HG02642 (cell line): ENCODE data around the gene TRIML2.

Experiments used
- ATAC-seq: cut with Tn5 transposase; IDR thresholded peaks from one replicate; pipeline ENCODE4 v1.9.1; 2021; ENCODE audit warnings: mild to moderate bottlenecking; ENCODE audit not compliant: unreplicated experiment, poor library complexity

Gene TRIML2

GRCh38 chr4:188109157-188109755 is at the start of gene TRIML2:
Gene TRIML2 (minus strand): TSS chr4:188109603. CDS start chr4:188105368, 4,235 bp downstream.
- ATAC-seq, result no peak

GRCh38 chr4:188158336-188158735 is 48.9 kb upstream of the TRIML2 start:
- ATAC-seq, result no peak

- no peak for ATAC-seq
These were observed 45.4 kb upstream of the TRIML2 start for GRCh38 chr4:188154668-188155405.

GRCh38 chr4:188147776-188148175 is 38.4 kb upstream of the TRIML2 start:
- ATAC-seq, result no peak

DNA sequence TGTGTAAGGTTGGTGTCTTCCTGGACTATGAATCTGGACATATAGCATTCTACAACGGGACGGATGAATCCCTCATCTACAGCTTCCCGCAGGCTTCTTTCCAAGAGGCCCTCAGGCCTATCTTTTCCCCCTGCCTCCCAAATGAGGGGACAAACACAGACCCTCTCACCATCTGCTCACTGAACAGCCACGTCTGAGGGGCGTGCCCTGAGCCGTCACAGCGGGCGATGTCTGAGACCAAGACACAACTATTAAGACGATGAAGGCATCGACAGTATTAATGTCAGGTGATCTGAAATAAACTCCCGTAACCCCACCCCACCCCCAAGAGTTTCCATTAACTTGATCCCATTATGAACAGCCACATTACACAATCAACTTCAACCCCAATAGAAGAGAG is 37.8 kb upstream of the TRIML2 start:
- ATAC-seq, result no peak

- ATAC-seq, result no peak
These were observed 37.2 kb upstream of the TRIML2 start for GRCh38 chr4:188146618-188147017.

- no peak for ATAC-seq
These were observed 36.2 kb upstream of the TRIML2 start for GRCh38 chr4:188145601-188146000.

- no peak for ATAC-seq
These were observed 34.3 kb upstream of the TRIML2 start for GRCh38 chr4:188143731-188144130.

GRCh38 chr4:188139671-188140070 is 30.3 kb upstream of the TRIML2 start:
- no peak for ATAC-seq

GRCh38 chr4:188139141-188139540 is 29.7 kb upstream of the TRIML2 start, which contains the start of gene TRIML1:
Gene TRIML1 (plus strand): TSS chr4:188139441. CDS start chr4:188139559, 118 bp downstream.
- no peak for ATAC-seq

DNA sequence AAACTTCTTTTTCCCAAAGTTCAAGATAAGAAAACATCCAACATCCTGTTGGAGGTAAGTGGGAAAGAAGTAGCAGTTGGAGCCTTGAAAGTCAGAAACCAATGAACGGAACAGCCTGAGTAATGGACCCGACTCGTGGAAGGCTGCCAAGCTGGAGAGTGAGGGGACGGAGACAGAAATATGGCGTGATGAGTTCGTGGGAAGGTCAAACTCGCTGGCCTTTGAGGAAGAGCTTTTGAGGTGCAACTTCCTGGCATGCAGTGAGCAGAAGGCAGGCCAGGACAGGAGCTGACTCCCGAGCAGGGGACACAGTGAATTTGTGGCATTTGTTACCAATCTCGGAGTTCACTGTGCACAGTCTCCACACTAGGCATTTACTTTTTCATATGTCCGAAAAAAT is 28.8 kb upstream of the TRIML2 start:
- no peak for ATAC-seq

DNA sequence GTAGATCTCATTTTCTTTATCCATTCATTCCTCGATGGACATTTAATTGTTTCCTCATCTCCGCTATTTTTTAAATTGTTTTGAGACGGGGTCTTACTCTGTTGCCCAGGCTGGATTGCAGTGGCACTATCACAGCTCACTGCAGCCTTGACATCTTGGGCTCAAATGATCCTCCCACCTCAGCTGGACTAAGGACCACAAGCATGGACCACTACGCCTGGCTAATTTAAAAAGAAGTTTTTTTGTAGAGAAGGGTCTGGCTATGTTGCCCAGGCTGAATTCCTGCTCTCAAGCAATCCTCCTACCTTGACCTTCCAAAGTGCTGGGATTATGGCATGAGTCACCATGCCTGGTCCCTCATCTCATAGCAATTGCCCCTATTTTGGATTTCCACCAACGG is 22.8 kb upstream of the TRIML2 start:
- ATAC-seq, result no peak

- no peak for ATAC-seq
These were observed 21.0 kb upstream of the TRIML2 start for GRCh38 chr4:188130355-188130754.

DNA sequence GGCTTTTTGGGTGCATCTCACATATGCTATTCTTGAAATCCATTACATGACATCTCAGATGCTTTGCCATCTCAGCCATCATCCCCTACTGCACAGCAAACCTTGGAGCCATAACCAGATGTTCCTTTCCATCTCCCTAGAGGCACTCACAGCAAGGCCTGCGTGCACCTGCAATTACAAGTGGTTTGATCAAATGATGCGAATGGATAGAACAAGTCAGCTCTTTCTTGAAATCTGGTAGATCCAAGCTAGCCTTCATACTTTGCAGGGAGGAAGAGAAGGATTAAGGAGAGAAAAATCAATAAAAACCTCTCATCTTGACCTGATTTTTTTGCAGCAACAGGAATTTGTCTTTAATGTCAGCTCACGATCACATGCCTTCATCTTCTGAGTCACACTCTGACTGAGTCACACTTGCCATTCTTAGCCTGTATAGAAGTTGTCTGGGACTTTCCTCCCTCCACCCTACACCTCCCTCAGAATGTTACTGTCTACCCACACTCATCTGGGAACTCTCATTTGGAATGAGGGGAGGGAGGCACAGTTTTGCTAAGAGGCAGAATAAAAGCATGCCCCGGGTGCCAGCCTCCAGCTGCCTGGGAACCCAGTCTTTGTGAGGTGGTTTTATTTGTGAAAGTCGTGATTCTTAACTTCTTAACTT is 17.9 kb upstream of the TRIML2 start:
- ATAC-seq, result no peak

DNA sequence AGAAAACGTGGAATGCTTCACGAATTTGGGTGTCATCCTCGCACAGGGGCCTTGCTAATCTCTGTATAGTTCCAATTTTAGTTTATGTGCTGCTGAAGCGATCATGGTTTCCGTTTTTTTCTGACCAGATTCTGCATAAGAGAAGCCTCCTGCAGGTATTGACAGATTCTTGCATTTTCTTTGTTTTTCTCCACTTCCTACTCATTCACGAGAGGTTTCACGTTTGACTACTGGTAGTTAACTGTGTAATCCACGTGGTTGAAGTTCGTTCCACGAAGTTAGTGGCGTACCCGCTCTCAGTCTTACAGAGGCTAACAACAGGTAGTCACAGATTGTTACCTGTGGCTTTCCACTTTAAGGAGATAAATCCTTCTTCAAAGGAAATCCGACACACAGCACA is 12.1 kb upstream of the TRIML2 start:
- no peak for ATAC-seq

GRCh38 chr4:188117631-188118324 is 8.4 kb upstream of the TRIML2 start:
- ATAC-seq, result no peak

GRCh38 chr4:188113156-188113555 is 3.8 kb upstream of the TRIML2 start:
- ATAC-seq, result no peak

- ATAC-seq, result no peak
These were observed 2.6 kb upstream of the TRIML2 start for GRCh38 chr4:188111955-188112354.

DNA sequence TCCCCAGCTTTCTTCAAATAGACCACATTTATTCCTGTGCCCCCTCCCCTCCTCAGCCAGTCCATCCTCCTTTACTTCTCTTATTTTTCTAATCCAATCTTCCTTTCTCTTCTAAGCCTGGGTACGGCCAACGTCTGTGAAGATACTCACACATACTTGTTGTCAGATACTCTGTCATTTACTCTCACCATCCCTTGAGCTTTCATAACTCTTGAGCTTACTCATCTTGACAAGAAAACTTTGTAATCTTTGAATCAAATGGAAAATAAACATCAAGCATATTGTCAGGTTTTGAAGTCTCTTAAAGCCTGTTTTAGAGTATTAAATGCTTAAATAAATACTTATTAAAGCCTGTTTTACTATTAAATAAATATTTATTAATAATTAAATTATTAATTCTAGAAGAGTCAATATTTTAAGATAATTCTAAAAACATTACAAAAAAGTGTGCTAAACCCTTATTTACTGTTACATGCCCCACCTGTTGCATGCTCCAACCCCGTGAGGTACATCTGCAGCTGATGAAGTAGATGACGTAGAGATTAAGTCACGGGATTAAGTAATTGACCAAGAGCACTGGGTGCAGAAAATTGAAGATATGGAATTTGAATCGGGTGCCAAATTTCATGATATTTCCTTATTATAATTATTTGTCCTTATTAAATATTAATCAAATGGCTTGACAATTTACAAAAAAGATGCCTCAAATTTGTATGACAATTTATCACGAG is 1.5 kb upstream of the TRIML2 start:
- no peak for ATAC-seq

DNA sequence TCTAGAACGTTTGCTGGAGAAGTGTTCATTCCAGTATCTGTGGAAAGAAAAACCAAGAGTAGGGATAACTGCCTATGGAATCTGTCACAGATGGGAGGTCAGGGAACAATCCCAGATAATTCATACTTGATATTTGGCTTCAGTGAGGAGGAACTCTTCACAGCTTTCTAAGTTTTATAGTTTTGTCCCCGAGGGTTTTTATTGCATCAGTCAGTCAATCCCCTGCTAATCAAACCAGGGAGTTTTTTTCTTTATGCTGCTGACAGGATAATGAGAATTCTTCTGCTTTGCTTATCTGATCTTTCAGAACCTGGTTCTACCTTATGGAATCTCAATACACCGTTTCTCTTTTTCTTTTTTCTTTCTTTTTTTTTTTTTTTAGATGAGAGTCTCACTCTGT is 633 bp upstream of the TRIML2 start:
- ATAC-seq, result no peak
